Neural progenitor cell (in vitro differentiated cells): ENCODE measurements around the gene GSDMA. TPM values are rescaled to one million over a fixed set of nuclear protein-coding genes. Genes with fewer than 3 reads are reported as not detected.

Experiments used
- DNase-seq: peaks from one replicate; pipeline ENCODE4 v3.0.0-alpha.2; 2016; ENCODE audit warnings: low spot score
- H2AFZ ChIP-seq: fragments of 200-600 bp; sonication (generic); replicated peaks from 2 replicates; pipeline ENCODE4 v1.6.1; 2016; ENCODE audit warnings: antibody characterized with exemption
- H3F3A ChIP-seq: fragments of 200-600 bp; sonication (generic); 2 replicates; pipeline ENCODE4 v1.6.1; 2016; ENCODE audit warnings: antibody characterized with exemption, low read depth
- H3K27ac ChIP-seq: fragments of 200-600 bp; sonication (generic); 2 replicates; pipeline ENCODE4 v1.5.1; 2016; ENCODE audit warnings: mild to moderate bottlenecking
- H3K27me3 ChIP-seq: fragments of 200-600 bp; sonication (generic); 2 replicates; pipeline ENCODE4 v1.6.1; 2016; ENCODE audit warnings: mild to moderate bottlenecking, moderate library complexity
- H3K36me3 ChIP-seq: fragments of 200-600 bp; sonication (generic); 2 replicates; pipeline ENCODE4 v1.5.1; 2016
- H3K4me1 ChIP-seq: fragments of 200-600 bp; sonication (generic); 2 replicates; pipeline ENCODE4 v1.6.1; 2016; ENCODE audit warnings: mixed run types
- H3K4me2 ChIP-seq: fragments of 200-600 bp; sonication (generic); 2 replicates; pipeline ENCODE4 v1.6.1; 2016
- H3K4me3 ChIP-seq: fragments of 200-600 bp; sonication (generic); 2 replicates; pipeline ENCODE4 v1.5.1; 2016
- H3K79me2 ChIP-seq: fragments of 200-600 bp; sonication (generic); 2 replicates; pipeline ENCODE4 v1.6.1; 2016; ENCODE audit warnings: low read depth
- H3K9ac ChIP-seq: fragments of 200-600 bp; sonication (generic); 2 replicates; pipeline ENCODE4 v1.6.1; 2016
- H3K9me3 ChIP-seq: fragments of 200-600 bp; sonication (generic); 2 replicates; pipeline ENCODE4 v1.5.1; 2016; ENCODE audit warnings: low read depth
- H4K20me1 ChIP-seq: fragments of 200-600 bp; sonication (generic); 2 replicates; pipeline ENCODE4 v1.6.1; 2016; ENCODE audit warnings: low read depth
- H3K27ac Mint-ChIP-seq: 3 replicates; pipeline ENCODE4 v1.8.0; 2021; ENCODE audit warnings: mixed read lengths
- H3K27me3 Mint-ChIP-seq: 2 replicates; pipeline ENCODE4 v1.8.0; 2022; ENCODE audit warnings: low read depth, mild to moderate bottlenecking, inconsistent platforms, moderate library complexity, mixed read lengths; ENCODE audit not compliant: insufficient read depth
- H3K36me3 Mint-ChIP-seq: 3 replicates; pipeline ENCODE4 v1.8.0; 2021; ENCODE audit warnings: mixed read lengths
- H3K4me1 Mint-ChIP-seq: 3 replicates; pipeline ENCODE4 v1.8.0; 2021; ENCODE audit warnings: mixed read lengths
- H3K4me3 Mint-ChIP-seq: 3 replicates; pipeline ENCODE4 v1.8.0; 2021; ENCODE audit warnings: mild to moderate bottlenecking, moderate library complexity, mixed read lengths
- H3K9me3 Mint-ChIP-seq: 3 replicates; pipeline ENCODE4 v1.8.0; 2020; ENCODE audit warnings: mixed read lengths
- EZH2 ChIP-seq: fragments of 200-600 bp; sonication (generic); IDR thresholded peaks from 2 replicates; pipeline ENCODE4 v1.6.1; 2017; ENCODE audit warnings: antibody characterized with exemption, mild to moderate bottlenecking, moderate library complexity
- EZH2phosphoT487 ChIP-seq: fragments of 200-600 bp; sonication (generic); IDR thresholded peaks from 2 replicates; pipeline ENCODE4 v1.6.1; 2017; ENCODE audit warnings: antibody characterized with exemption
- total RNA-seq: library from RNA; depleted of rRNA; stranded (reverse); fragments of >200 nt; gene quantifications from 2 replicates; pipeline ENCODE4 v1.2.3, GENCODE V29; 2015; ENCODE audit warnings: low replicate concordance
- TF ChIP-seq, protein P1 (sequence below): fragments of 200-600 bp; sonication (generic); IDR thresholded peaks from 2 replicates; pipeline ENCODE4 v1.5.1; 2017; ENCODE audit warnings: antibody characterized with exemption, mild to moderate bottlenecking

GSDMA gene
- total RNA-seq, 1 donor from 2014 or later, result not detected

DNA sequence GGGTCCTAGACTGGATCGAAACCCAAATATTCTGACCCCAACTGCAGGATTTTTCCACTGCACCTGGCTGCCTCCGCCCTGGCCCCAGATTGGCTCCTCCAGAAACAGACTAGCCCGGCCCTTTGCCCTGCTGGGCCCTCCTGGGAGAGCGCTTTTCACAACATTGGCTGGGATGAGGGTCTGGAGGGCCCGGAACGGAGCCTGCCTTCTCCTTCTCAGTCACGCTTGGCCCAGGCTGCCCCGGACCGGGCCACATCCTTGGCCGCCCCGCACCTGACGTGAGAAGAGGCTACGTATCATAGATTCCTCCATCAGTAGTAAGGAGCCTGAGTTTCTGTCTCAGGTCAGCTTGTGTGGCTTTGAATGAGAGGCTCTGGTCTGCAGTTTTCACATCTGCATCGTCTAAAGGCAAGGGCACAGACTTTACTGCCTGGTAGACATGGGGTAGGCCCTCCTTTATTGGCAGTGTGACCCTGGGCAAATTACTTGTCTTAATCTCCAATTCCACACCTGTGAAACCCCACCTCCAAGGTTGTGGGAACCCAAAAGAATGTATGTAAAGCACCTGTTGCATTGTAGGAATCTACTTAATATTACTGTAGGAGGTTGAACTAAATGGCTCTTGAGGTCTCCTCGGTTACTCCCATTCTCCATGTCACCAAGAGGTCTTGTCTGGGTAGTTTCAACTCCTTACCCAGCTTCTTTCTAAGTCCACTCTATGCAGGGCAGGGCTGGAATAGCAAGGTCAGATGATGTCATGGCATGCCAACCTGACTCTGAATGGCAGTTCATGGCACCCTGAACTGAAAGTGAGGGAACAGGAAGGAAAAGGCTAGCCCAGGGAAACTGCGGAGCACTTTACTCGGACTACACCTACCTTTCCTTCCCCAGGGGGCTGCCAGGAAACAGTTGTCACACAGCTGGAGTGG, 34.6 kb upstream of the GSDMA start:
- Histone ChIP-seq H3K79me2 (peaks cover 26% of the 10 kb centered on the region), H3K9me3 (no peaks in the 10 kb centered on the region), H3K4me3 (peak overlapping the region; percentile 93), H4K20me1 (peaks cover 29% of the 10 kb centered on the region), H3F3A (peaks cover 8% of the 10 kb centered on the region), H3K27me3 (no peaks in the 10 kb centered on the region), H3K4me2 (peak overlapping the region; percentile 93), H3K27ac (peak overlapping the region; percentile 14), H3K4me1 (peaks cover 30% of the 10 kb centered on the region), H3K9ac (peak overlapping the region; percentile 47), H3K36me3 (no peaks in the 10 kb centered on the region), H2AFZ (peak overlapping the region; percentile 91)
- TF ChIP-seq EZH2phosphoT487 (no peak), EZH2 (no peak)
- Mint-ChIP-seq H3K27ac (peak overlapping the region; percentile 86), H3K9me3 (no peaks in the 10 kb centered on the region), H3K36me3 (peaks cover 5% of the 10 kb centered on the region), H3K4me3 (peak overlapping the region; percentile 94), H3K27me3 (peaks cover 5% of the 10 kb centered on the region), H3K4me1 (peaks cover 31% of the 10 kb centered on the region)
- peak; percentile 75 for DNase-seq

DNA sequence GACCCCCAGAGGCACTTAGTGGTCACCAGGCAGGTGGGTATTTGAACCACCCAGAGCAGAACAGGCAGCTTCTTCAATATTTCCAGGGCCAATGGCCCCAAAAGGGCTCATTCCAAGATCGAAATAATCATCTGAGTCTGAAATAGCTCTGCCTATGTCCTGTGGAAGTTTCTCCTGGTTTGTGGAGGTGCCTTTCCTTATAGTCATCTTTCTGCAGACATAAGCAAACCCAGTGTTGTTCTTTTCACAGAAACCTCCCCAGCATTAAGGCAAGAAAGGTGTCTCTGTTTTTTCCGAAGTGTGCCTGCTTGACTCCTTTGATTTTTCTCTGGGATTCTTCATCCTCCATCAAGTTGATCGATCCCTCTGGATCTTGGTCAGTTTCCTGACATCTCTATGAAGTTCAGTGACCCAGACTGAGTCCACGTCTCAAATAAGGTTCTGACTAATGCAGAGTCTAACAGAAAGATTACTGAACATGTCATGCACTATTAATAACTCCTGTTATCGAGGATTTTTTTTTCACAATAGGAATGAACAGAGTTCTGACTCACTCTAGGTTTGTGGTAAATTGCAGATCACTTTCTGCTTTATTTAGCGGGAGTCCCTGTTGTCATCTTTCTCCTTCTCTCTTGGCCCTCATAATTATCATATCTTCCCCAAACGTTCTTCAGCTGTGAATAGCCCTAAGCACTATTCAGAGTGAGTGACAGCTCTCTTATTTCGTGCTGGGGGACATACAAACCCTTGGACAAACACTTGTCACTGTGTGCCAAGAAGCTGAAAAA, 33.8 kb upstream of the GSDMA start:
- Mint-ChIP-seq H3K27me3 (peaks cover 5% of the 10 kb centered on the region), H3K27ac (no peak overlapping the region), H3K9me3 (no peaks in the 10 kb centered on the region), H3K4me1 (peaks cover 35% of the 10 kb centered on the region), H3K36me3 (peaks cover 2% of the 10 kb centered on the region), H3K4me3 (peak overlapping the region; percentile 11)
- Histone ChIP-seq H3K79me2 (peaks cover 26% of the 10 kb centered on the region), H3K4me1 (peaks cover 29% of the 10 kb centered on the region), H4K20me1 (peaks cover 28% of the 10 kb centered on the region), H3K4me3 (no peak overlapping the region), H3K27me3 (no peaks in the 10 kb centered on the region), H3F3A (peaks cover 8% of the 10 kb centered on the region), H3K9ac (no peak overlapping the region), H3K4me2 (no peak overlapping the region), H3K36me3 (no peaks in the 10 kb centered on the region), H3K27ac (no peak overlapping the region), H3K9me3 (no peaks in the 10 kb centered on the region), H2AFZ (no peak overlapping the region)
- TF ChIP-seq EZH2phosphoT487 (no peak), EZH2 (no peak)
- TF ChIP-seq, protein P1, sequence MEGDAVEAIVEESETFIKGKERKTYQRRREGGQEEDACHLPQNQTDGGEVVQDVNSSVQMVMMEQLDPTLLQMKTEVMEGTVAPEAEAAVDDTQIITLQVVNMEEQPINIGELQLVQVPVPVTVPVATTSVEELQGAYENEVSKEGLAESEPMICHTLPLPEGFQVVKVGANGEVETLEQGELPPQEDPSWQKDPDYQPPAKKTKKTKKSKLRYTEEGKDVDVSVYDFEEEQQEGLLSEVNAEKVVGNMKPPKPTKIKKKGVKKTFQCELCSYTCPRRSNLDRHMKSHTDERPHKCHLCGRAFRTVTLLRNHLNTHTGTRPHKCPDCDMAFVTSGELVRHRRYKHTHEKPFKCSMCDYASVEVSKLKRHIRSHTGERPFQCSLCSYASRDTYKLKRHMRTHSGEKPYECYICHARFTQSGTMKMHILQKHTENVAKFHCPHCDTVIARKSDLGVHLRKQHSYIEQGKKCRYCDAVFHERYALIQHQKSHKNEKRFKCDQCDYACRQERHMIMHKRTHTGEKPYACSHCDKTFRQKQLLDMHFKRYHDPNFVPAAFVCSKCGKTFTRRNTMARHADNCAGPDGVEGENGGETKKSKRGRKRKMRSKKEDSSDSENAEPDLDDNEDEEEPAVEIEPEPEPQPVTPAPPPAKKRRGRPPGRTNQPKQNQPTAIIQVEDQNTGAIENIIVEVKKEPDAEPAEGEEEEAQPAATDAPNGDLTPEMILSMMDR, result no peak
- DNase-seq, result no peak

DNA sequence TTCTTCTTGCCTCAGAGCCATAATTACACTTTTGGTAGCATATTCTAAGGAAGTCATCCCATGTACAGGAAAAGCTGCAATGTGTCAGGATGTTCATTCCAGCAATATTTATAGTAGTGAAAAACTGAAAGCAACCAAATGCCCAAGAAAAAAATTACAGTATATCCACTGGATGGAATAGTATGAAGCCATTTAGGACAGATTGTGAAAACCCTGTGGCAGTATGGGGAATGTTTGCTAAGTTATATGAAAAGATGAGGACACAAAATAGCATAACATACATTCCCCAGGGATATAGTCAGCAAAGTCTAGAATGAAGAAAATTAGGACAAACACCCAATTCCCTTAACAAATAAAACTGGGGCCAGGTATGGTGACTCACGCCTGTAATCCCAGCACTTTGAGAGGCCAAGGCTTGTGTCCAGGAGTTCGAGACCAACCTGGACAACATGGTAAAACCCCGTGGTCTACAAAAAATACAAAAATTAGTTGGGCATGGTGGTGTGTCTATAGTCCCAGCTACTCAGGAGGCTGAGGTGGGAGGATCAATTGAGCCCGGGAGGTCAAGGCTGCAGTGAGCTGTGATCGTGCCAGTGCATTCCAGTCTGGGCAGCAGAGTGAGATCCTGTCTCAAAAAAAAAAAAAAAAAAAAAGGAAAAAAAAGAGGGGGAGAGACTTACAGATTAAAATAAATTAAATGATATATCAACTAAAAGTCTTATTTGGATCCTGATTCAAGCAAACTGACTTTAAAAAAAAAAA, 33.0 kb upstream of the GSDMA start:
- no peak for DNase-seq
- Mint-ChIP-seq H3K27me3 (peaks cover 5% of the 10 kb centered on the region), H3K9me3 (no peaks in the 10 kb centered on the region), H3K4me1 (peaks cover 34% of the 10 kb centered on the region), H3K36me3 (no peaks in the 10 kb centered on the region), H3K27ac (no peak overlapping the region), H3K4me3 (peak overlapping the region; percentile 11)
- H3K27ac ChIP-seq, result no peak overlapping the region
- no peak overlapping the region for H3K9ac ChIP-seq
- no peak overlapping the region for H3K4me3 ChIP-seq
- H3K9me3 ChIP-seq, result no peaks in the 10 kb centered on the region
- H4K20me1 ChIP-seq, result peaks cover 21% of the 10 kb centered on the region
- H3K36me3 ChIP-seq, result no peaks in the 10 kb centered on the region
- TF ChIP-seq, protein P1, result no peak
- TF ChIP-seq EZH2phosphoT487, result no peak
- peaks cover 22% of the 10 kb centered on the region for H3K4me1 ChIP-seq
- H3K27me3 ChIP-seq, result no peaks in the 10 kb centered on the region
- H2AFZ ChIP-seq, result no peak overlapping the region
- H3F3A ChIP-seq, result peaks cover 8% of the 10 kb centered on the region
- no peak overlapping the region for H3K4me2 ChIP-seq
- H3K79me2 ChIP-seq, result peaks cover 24% of the 10 kb centered on the region
